Smooth muscle cell (in vitro differentiated cells): Measurements from ENCODE around the gene FANCC. TPM values are rescaled to one million over a fixed set of nuclear protein-coding genes. Genes with fewer than 3 reads are reported as not detected.

Source experiments
- DNase-seq: peaks from one replicate; lab custom pipeline; 2025; ENCODE audit not compliant: unreplicated experiment; lab: John Stamatoyannopoulos, UW
- H2AFZ ChIP-seq: fragments of 200-600 bp; sonication (generic); 2 replicates; pipeline ENCODE4 v1.6.0; 2016; ENCODE audit warnings: antibody characterized with exemption, low read depth, mild to moderate bottlenecking
- H3F3A ChIP-seq: fragments of 200-600 bp; sonication (generic); 2 replicates; pipeline ENCODE4 v1.6.0; 2017; ENCODE audit warnings: antibody characterized with exemption, low read depth
- H3K27ac ChIP-seq: fragments of 200-600 bp; sonication (generic); 2 replicates; pipeline ENCODE4 v1.5.1; 2016; ENCODE audit warnings: low read depth, mild to moderate bottlenecking
- H3K27me3 ChIP-seq: fragments of 200-600 bp; sonication (generic); 2 replicates; pipeline ENCODE4 v1.6.1; 2016; ENCODE audit warnings: low read depth, mild to moderate bottlenecking
- H3K36me3 ChIP-seq: fragments of 200-600 bp; sonication (generic); 2 replicates; pipeline ENCODE4 v1.5.1; 2016; ENCODE audit warnings: low read depth
- H3K4me1 ChIP-seq: fragments of 200-600 bp; sonication (generic); 2 replicates; pipeline ENCODE4 v1.5.1; 2016; ENCODE audit warnings: low read depth
- H3K4me2 ChIP-seq: fragments of 200-600 bp; sonication (generic); 2 replicates; pipeline ENCODE4 v1.6.0; 2016; ENCODE audit warnings: mild to moderate bottlenecking
- H3K4me3 ChIP-seq: fragments of 200-600 bp; sonication (generic); 2 replicates; pipeline ENCODE4 v1.5.1; 2016; ENCODE audit warnings: mild to moderate bottlenecking
- H3K79me2 ChIP-seq: fragments of 200-600 bp; sonication (generic); 2 replicates; pipeline ENCODE4 v1.6.0; 2016; ENCODE audit warnings: low read depth, mild to moderate bottlenecking
- H3K9ac ChIP-seq: fragments of 200-600 bp; sonication (generic); 2 replicates; pipeline ENCODE4 v1.6.0; 2016; ENCODE audit warnings: low read depth
- H3K9me3 ChIP-seq: fragments of 200-600 bp; sonication (generic); replicated peaks from 2 replicates; pipeline ENCODE4 v1.5.1; 2016; ENCODE audit warnings: low read depth
- H4K20me1 ChIP-seq: fragments of 200-600 bp; sonication (generic); 2 replicates; pipeline ENCODE4 v1.6.0; 2016; ENCODE audit warnings: low read depth
- WGBS: methylation state at CpG from one replicate; pipeline ENCODE4 v1.1.7; 2016; ENCODE audit warnings: low lambda C conversion rate; 5-methylcytosine and 5-hydroxymethylcytosine counted together
- polyA plus RNA-seq: library from polyadenylated mRNA; unstranded; fragments of >200 nt; fragmentation: Nextera tagmentation; extraction: Ambion mirVana; gene quantifications from 2 replicates; pipeline ENCODE4 v1.2.1, GENCODE V29; 2016
- total RNA-seq: library from RNA; depleted of rRNA; stranded (reverse); fragments of >200 nt; gene quantifications from 2 replicates; pipeline ENCODE4 v1.2.3, GENCODE V29; 2014
- TF ChIP-seq, protein P1 (sequence below): fragments of 200-600 bp; sonication (generic); IDR thresholded peaks from 2 replicates; pipeline ENCODE4 v1.5.1; 2017; ENCODE audit warnings: borderline replicate concordance, mild to moderate bottlenecking, antibody characterized with exemption; ENCODE audit not compliant: insufficient read depth, poor library complexity, severe bottlenecking

FANCC gene
- total and polyA plus RNA-seq, 2 experiments from 2014 or later = 11.0 to 11.2 TPM

- no peaks in the 10 kb centered on the region for H3K79me2 ChIP-seq
- H3K36me3 ChIP-seq = no peaks in the 10 kb centered on the region
- H3K27me3 ChIP-seq = no peaks in the 10 kb centered on the region
- TF ChIP-seq, protein P1, sequence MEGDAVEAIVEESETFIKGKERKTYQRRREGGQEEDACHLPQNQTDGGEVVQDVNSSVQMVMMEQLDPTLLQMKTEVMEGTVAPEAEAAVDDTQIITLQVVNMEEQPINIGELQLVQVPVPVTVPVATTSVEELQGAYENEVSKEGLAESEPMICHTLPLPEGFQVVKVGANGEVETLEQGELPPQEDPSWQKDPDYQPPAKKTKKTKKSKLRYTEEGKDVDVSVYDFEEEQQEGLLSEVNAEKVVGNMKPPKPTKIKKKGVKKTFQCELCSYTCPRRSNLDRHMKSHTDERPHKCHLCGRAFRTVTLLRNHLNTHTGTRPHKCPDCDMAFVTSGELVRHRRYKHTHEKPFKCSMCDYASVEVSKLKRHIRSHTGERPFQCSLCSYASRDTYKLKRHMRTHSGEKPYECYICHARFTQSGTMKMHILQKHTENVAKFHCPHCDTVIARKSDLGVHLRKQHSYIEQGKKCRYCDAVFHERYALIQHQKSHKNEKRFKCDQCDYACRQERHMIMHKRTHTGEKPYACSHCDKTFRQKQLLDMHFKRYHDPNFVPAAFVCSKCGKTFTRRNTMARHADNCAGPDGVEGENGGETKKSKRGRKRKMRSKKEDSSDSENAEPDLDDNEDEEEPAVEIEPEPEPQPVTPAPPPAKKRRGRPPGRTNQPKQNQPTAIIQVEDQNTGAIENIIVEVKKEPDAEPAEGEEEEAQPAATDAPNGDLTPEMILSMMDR = peak; percentile 41
- H3K9me3 ChIP-seq = no peaks in the 10 kb centered on the region
- no peak for DNase-seq
- H3K4me3 ChIP-seq = no peak overlapping the region
- no peak overlapping the region for H3K4me2 ChIP-seq
- H3K4me1 ChIP-seq = no peaks in the 10 kb centered on the region
- WGBS = 58% methylated on average over 9 of the region's 11 CpGs
- no peak overlapping the region for H2AFZ ChIP-seq
- H3F3A ChIP-seq = no peaks in the 10 kb centered on the region
- H3K9ac ChIP-seq = no peak overlapping the region
- no peak overlapping the region for H3K27ac ChIP-seq
- no peaks in the 10 kb centered on the region for H4K20me1 ChIP-seq
Observed at GRCh38 chr9:95182854-95183563, 134.5 kb downstream of the FANCC start.

GRCh38 chr9:95181835-95182234 lies 135.7 kb downstream of the FANCC start:
- Histone ChIP-seq H3K9ac (no peak overlapping the region), H3K36me3 (no peaks in the 10 kb centered on the region), H3K9me3 (no peaks in the 10 kb centered on the region), H3K27ac (no peak overlapping the region), H3K79me2 (no peaks in the 10 kb centered on the region), H3F3A (no peaks in the 10 kb centered on the region), H4K20me1 (no peaks in the 10 kb centered on the region), H3K4me2 (no peak overlapping the region), H3K4me3 (no peak overlapping the region), H2AFZ (no peak overlapping the region), H3K27me3 (no peaks in the 10 kb centered on the region), H3K4me1 (no peaks in the 10 kb centered on the region)
- DNase-seq = no peak
- TF ChIP-seq, protein P1 = no peak
- WGBS = 93% methylated on average over 4 of the region's 4 CpGs

DNA sequence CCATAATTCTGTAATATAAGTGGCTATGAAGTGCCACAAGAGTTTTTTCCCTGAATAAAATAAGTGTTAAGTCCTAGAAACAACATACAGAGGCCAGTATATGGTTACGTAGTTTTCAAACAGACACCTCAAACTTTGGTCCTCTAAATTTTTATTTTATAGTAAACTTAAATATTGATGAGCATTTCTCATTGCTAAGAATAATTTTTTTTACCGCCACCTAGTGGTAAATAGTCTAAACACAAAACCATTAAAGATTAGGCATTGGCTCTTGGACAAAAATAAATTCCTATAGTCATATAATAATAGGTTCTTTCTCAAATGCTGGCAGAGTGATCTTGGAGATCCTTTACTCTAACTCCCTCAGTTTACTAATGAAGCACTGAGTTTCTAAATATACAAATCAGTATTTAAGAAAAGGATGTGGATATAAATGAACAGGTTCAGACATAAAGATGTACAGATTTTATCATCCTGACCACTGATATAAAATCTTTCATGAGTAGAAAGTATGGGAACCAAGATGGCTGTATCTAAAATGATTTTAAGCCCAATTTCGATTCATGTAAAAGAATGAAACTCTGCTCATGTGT lies 136.2 kb downstream of the FANCC start:
- no peak overlapping the region for H3K4me2 ChIP-seq
- H3K27ac ChIP-seq = no peak overlapping the region
- H3F3A ChIP-seq = no peaks in the 10 kb centered on the region
- H3K27me3 ChIP-seq = no peaks in the 10 kb centered on the region
- H4K20me1 ChIP-seq = no peaks in the 10 kb centered on the region
- DNase-seq = no peak
- no peaks in the 10 kb centered on the region for H3K79me2 ChIP-seq
- H3K36me3 ChIP-seq = no peaks in the 10 kb centered on the region
- H3K9ac ChIP-seq = no peak overlapping the region
- H3K4me1 ChIP-seq = no peaks in the 10 kb centered on the region
- WGBS = 61% methylated on average over 3 of the region's 3 CpGs
- no peak overlapping the region for H3K4me3 ChIP-seq
- TF ChIP-seq, protein P1 = peak; percentile 62
- H3K9me3 ChIP-seq = no peaks in the 10 kb centered on the region
- H2AFZ ChIP-seq = no peak overlapping the region
